Prostate gland (tissue), 2 donors: ENCODE measurements around the gene SLC8A3. TPM values are rescaled to one million over a fixed set of nuclear protein-coding genes. Genes with fewer than 3 reads are reported as not detected.

Experiments used
- DNase-seq: peaks from one replicate; pipeline ENCODE4 v3.0.0-alpha.2; 2019; ENCODE audit warnings: low spot score
- H3K27ac ChIP-seq, 2 donors: fragments of 200-600 bp; sonication (generic); 2 replicates each; pipeline ENCODE4 v1.5.1; 2017 to 2019
- H3K27me3 ChIP-seq: fragments of 200-600 bp; sonication (generic); replicated peaks from 2 replicates; pipeline ENCODE4 v1.5.1; 2019; ENCODE audit not compliant: insufficient read depth
- H3K36me3 ChIP-seq, 2 donors: fragments of 200-600 bp; sonication (generic); 1 replicate in 1 of 2; 2 replicates in 1 of 2; pipeline versions ENCODE4 v1.5.1 to v1.8.1; 2017 to 2019
- H3K4me1 ChIP-seq: fragments of 200-600 bp; sonication (generic); replicated peaks from 2 replicates; pipeline ENCODE4 v1.5.1; 2019
- H3K4me3 ChIP-seq, 2 donors: fragments of 200-600 bp; sonication (generic); 2 replicates each; pipeline ENCODE4 v1.5.1; 2017 to 2019
- H3K9me3 ChIP-seq: fragments of 200-600 bp; sonication (generic); 2 replicates; pipeline ENCODE4 v1.5.1; 2017
- POLR2A ChIP-seq: fragments of 450-650 bp; IDR thresholded peaks from one replicate; pipeline ENCODE4 v1.6.1; 2016; ENCODE audit warnings: antibody characterized with exemption, mild to moderate bottlenecking
- POLR2AphosphoS5 ChIP-seq: sonication (generic); formaldehyde crosslinking; IDR thresholded peaks from one replicate; pipeline ENCODE4 v1.6.1; 2017; ENCODE audit warnings: antibody characterized with exemption
- WGBS: methylation state at CpG from one replicate; pipeline ENCODE4 v1.1.5; 2018; 5-methylcytosine and 5-hydroxymethylcytosine counted together
- intact Hi-C: fragments of 100-400 bp; cut with DNase I; formaldehyde crosslinking; loops from one replicate; pipeline ENCODE4 v1.14.2; 2022
- total RNA-seq, 2 donors: library from RNA; depleted of rRNA; stranded (reverse); fragments of >200 nt; gene quantifications; one replicate each; pipeline ENCODE4 v1.1.0, GENCODE V29; 2016
- TF ChIP-seq, protein P1 (sequence below), 4 experiments: fragments of 200-600 bp in 2 of 4; fragments of 450-650 bp in 2 of 4; sonication (generic) in 2 of 4; IDR thresholded peaks; 1 replicate in 3 of 4; 2 replicates in 1 of 4; pipeline ENCODE4 v1.5.1; 2016 to 2019; ENCODE audit warnings: antibody characterized with exemption in 4 of 4, mild to moderate bottlenecking in 2 of 4, moderate library complexity in 2 of 4

SLC8A3 gene
- total RNA-seq, 2 donors from 2014 or later, result 0.62 to 0.77 TPM

DNA sequence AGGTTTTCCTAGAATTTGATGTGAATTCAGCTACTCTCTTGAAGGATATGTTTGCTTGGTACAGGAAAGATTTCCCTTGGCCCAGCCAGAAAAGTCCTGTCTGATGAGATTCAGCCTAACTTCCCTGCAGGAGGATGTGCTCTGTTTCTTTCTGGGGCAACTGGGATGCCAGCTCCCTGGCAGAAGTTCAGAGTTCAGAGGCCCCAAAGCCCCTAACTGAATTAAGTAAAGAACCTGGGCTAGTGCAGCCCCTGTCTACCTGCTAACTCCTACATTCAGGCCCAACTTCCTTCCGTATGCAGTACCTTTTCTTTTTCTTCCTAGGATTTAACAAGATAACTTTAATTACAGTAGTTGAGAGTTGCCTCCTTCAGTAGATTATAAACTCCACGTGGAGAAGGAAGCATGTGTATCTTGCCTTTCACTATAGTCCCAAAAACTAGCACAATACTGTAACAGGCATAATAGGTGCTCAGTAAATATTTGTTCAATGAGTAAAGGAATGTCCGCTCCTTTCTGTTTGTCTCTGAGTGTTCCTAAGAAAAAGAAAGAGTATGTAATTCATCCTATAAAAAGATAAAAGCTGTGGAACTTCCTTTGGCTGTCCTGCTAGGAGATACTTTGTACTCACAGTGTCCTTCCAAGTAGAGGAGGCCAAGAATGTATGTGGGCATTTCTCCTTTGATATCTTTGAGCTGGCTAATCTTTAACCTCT, 141.0 kb downstream of the SLC8A3 start:
- intact Hi-C loops, result no loop called here
- no peak for DNase-seq
- Histone ChIP-seq H3K4me3 (no peak overlapping the region), H3K9me3 (no peaks in the 10 kb centered on the region), H3K4me1 (peaks cover 3% of the 10 kb centered on the region), H3K27ac (no peak overlapping the region), H3K36me3 (no peaks in the 10 kb centered on the region), H3K27me3 (no peaks in the 10 kb centered on the region)
- 54% methylated on average over 3 of the region's 3 CpGs for WGBS
- TF ChIP-seq POLR2AphosphoS5 (peak; percentile 66), POLR2A (no peak)

DNA sequence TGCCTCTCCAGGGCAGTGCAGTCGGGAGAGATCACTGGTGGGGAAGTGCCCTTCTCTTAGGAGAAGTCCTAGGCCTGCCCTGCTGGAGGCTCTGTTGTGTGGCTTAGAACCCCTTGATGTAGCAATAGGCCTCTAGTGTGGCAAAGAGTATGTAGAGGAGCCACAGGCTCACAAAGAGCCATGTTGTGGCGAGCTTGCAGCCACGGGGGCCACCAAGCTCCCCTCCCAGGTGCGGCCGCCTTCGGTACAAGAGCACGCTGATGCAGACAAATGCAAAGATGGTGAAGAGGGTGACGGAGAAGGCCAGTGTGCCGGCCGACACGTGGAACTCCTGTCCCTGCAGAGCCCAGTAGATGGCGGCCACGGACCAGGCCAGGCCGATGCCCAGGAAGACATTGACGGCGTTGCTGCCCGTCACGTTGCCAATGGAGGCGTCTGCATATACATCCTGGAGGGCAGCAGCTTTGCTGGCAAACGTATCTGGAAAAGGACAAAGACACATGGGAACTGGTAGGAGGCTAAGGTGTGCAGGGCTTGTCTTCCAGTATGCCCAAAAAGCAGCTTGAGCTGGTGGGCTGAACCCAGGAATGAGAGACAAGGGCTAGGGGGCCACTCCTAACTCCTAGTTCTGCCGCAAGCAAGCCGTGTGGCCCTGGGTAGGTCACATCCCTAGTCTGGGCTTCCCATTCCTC, 142.8 kb downstream of the SLC8A3 start:
- 41% methylated on average over 22 of the region's 22 CpGs for WGBS
- Histone ChIP-seq H3K27me3 (no peaks in the 10 kb centered on the region), H3K4me1 (peaks cover 3% of the 10 kb centered on the region), H3K9me3 (no peaks in the 10 kb centered on the region), H3K4me3 (no peak overlapping the region), H3K36me3 (no peaks in the 10 kb centered on the region), H3K27ac (no peak overlapping the region)
- DNase-seq, result peak; percentile 65
- peak; percentile 32 for TF ChIP-seq POLR2AphosphoS5
- TF ChIP-seq POLR2A, result no peak
- TF ChIP-seq, protein P1, sequence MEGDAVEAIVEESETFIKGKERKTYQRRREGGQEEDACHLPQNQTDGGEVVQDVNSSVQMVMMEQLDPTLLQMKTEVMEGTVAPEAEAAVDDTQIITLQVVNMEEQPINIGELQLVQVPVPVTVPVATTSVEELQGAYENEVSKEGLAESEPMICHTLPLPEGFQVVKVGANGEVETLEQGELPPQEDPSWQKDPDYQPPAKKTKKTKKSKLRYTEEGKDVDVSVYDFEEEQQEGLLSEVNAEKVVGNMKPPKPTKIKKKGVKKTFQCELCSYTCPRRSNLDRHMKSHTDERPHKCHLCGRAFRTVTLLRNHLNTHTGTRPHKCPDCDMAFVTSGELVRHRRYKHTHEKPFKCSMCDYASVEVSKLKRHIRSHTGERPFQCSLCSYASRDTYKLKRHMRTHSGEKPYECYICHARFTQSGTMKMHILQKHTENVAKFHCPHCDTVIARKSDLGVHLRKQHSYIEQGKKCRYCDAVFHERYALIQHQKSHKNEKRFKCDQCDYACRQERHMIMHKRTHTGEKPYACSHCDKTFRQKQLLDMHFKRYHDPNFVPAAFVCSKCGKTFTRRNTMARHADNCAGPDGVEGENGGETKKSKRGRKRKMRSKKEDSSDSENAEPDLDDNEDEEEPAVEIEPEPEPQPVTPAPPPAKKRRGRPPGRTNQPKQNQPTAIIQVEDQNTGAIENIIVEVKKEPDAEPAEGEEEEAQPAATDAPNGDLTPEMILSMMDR (IDR thresholded peaks at IDR 0.05), result peak; percentile 15 to 74 (median 64)
- intact Hi-C loops, result no loop called here

DNA sequence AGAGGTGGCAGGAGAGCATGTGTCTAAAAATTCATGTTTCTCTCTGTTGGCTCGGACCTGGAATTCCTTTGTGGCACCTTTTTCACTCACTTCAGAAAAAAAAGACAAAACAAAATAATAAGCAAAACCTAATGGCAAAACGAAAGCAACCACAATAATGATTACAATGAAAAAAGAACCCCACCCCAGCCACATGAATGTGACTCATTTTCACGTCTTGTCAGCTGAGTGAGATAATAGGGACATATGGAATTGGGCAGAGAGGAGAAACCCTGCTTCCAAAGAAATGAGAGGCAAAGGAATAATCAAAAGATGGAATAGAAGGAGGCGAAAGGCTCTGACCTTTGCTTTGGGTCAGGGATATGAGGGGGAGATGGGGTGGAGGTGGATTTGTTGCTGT, 143.4 kb downstream of the SLC8A3 start:
- Histone ChIP-seq H3K4me3 (no peak overlapping the region), H3K9me3 (no peaks in the 10 kb centered on the region), H3K4me1 (peaks cover 3% of the 10 kb centered on the region), H3K36me3 (no peaks in the 10 kb centered on the region), H3K27ac (no peak overlapping the region), H3K27me3 (no peaks in the 10 kb centered on the region)
- intact Hi-C loops, result no loop called here
- TF ChIP-seq, protein P1 (IDR thresholded peaks at IDR 0.05), result no peak
- TF ChIP-seq POLR2AphosphoS5, result no peak
- TF ChIP-seq POLR2A, result no peak
- DNase-seq, result no peak
- WGBS, result 87% methylated on average over 4 of the region's 4 CpGs

DNA sequence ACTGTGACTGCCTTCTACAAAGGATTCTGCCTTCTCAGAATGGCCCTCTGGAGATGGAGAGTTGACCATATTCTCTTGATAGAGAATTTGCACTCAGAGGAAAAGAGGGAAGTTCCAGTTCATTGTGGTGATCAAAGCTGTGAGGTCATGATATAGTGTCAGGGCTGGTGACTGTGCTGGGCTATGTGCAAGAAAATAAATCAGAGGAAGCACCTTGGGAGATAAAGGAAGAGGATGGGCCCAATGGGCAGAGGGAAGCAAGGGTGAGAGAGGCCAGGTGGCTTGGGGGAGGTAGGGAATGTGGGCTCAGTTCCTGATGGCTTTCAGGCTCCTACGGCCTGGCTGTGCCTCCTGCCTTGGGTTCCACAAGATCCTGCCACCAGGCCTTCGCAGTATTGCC, 145.8 kb downstream of the SLC8A3 start:
- no peak overlapping the region for H3K4me3 ChIP-seq
- WGBS, result 86% methylated on average over 2 of the region's 2 CpGs
- no peak for DNase-seq
- TF ChIP-seq, protein P1 (IDR thresholded peaks at IDR 0.05), result no peak
- no peak for TF ChIP-seq POLR2A
- TF ChIP-seq POLR2AphosphoS5, result no peak
- H3K9me3 ChIP-seq, result no peaks in the 10 kb centered on the region
- no peak overlapping the region for H3K27ac ChIP-seq
- no peaks in the 10 kb centered on the region for H3K36me3 ChIP-seq
- intact Hi-C loops, result no loop called here
- no peaks in the 10 kb centered on the region for H3K27me3 ChIP-seq
- H3K4me1 ChIP-seq, result peaks cover 3% of the 10 kb centered on the region

DNA sequence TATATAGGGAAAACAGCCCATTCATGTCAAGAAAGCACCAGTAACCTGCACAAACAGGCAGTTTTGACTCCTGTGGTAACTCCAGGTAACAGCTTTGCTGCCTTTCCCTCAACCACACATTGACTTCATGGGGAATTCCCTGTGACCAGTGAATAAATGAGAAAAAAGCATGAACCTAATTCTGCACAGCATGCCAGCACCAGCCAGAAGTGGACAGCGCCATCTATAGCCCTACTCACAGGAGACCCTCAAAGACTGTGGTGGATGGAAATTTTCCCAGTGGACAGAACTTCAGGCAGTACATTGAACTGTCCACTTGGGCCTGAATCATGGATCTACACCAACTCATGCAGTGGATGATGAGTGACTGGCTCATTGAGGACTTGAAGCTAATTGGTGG, 152.1 kb downstream of the SLC8A3 start:
- no peak for TF ChIP-seq POLR2A
- no peak for TF ChIP-seq POLR2AphosphoS5
- TF ChIP-seq, protein P1 (IDR thresholded peaks at IDR 0.05), result no peak
- no peak for DNase-seq
- intact Hi-C loops, result no loop called here
- H3K27ac ChIP-seq, result no peak overlapping the region
- 80% methylated on average over 1 of the region's 1 CpG for WGBS
- no peaks in the 10 kb centered on the region for H3K9me3 ChIP-seq
- no peak overlapping the region for H3K4me3 ChIP-seq
- no peaks in the 10 kb centered on the region for H3K4me1 ChIP-seq
- H3K27me3 ChIP-seq, result peaks cover 3% of the 10 kb centered on the region
- H3K36me3 ChIP-seq, result no peaks in the 10 kb centered on the region
